Measurements from ENCODE around the gene USP34. TPM values are rescaled to one million over a fixed set of nuclear protein-coding genes. Genes with fewer than 3 reads are reported as not detected.
"Not testable (repeated sequence)": the region's sequence is repeated elsewhere in the genome, so short reads cannot be mapped to it uniquely, and the experiment has no call there.

USP34 gene
- total and polyA plus RNA-seq, 5 experiments from 2014 or later: 14.5 to 157 (median 19.1) TPM

DNA sequence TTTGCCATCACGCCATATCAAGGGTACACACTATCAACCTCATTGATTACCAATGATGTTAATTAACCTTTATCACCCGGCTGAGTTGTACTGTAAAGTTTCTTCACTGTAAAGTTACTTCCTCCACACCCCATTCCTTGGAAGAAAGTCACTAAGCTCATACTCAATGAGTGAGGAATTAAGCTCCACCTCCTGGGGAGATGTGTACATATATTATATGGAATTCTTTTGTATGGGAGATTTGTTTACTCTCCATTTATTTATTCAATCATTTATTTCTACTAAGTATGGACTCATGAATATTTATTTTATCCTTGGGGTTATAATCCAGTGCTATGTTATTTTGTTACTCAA is 252.1 kb downstream of the USP34 start:
- Mint-ChIP-seq H3K27ac (peak overlapping the region in 4 of 10 donors; percentile 6 to 34 (median 14)), H3K4me3 (no peak overlapping the region), H3K36me3 (peaks cover 0 to 77% (median 40%) of the 10 kb centered on the region in 3 donors), H3K4me1 (peaks cover 0 to 1% (median 0%) of the 10 kb centered on the region in 4 donors), H3K9me3 (no peaks in the 10 kb centered on the region), H3K27me3 (no peaks in the 10 kb centered on the region)
- POLR2A ChIA-PET: interaction anchor here (0.5 kb wide), 1 partner anchor 1238 kb away, joined by 3 read pairs; no protein-coding TSS in a partner anchor
- ATAC-seq (no peak), DNase-seq (no peak)

DNA sequence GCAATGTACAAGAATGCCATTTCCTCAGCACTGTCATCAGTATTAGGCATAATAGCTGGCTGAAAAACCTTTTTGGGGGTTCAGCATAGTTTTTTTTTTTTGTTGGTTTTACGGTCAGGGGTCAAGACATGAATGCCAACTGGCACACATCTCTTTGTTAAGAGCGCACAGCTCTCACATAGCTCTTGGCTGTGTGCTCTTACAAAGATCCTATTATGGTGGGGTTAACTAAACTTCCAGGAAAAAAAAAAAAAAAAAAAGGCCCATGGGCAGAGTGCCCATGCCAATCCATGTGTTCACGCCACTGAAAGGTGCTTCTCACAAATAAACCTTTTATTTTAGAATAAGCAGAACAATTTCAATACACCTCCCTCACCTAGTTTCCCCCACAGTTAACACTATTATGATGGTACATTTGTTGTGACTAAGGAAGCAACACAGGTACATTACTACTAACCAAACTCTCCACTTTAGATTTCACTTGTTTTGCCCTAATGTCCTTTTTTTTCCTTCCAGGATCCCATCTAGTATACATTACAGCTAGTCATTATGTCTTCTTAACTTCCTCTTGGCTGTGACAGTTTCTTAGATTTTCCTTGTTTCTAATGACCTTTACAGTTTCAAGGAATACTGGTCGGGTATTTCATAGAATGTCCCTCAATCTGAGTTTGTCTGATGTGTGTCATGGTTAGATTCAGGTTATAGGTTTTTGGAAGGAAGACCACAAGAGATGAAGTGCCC is 252.6 kb downstream of the USP34 start:
- POLR2A ChIA-PET: interaction anchor here (0.5 kb wide), 1 partner anchor 1239 kb away, joined by 3 read pairs; no protein-coding TSS in a partner anchor
- no peaks in the 10 kb centered on the region for H3K4me1 Mint-ChIP-seq
- peak overlapping the region in 4 of 10 donors; percentile 6 to 25 (median 14) for H3K27ac Mint-ChIP-seq
- no peak overlapping the region for H3K4me3 Mint-ChIP-seq
- DNase-seq (no peak), ATAC-seq (no peak)
- peaks cover 0 to 77% (median 38%) of the 10 kb centered on the region in 3 donors for H3K36me3 Mint-ChIP-seq
- H3K27me3 Mint-ChIP-seq: no peaks in the 10 kb centered on the region
- no peaks in the 10 kb centered on the region for H3K9me3 Mint-ChIP-seq

DNA sequence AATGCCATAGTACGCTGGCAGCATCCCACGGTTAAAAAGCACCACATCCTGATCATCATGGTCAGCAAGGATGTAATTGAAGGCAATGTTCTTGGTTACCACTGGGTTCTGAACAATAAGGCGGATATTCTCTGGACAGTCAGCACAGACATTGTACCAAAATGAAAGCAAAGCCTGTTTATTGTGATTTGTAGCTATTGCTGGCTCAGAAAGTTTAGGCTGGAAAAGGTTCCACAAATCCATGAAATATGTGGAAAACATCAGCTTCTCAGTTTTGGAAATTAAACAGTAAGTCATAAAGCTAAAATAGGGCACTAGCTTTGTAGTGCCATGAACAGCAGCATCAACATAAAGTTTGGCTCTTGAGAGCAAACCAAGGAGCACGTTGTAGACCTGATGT is 256.7 kb downstream of the USP34 start:
- POLR2A ChIA-PET: no interaction called here
- H3K9me3 Mint-ChIP-seq: no peaks in the 10 kb centered on the region
- no peak for ATAC-seq
- H3K27ac Mint-ChIP-seq: peak overlapping the region in 3 of 10 donors; percentile 14 to 63 (median 50)
- H3K36me3 Mint-ChIP-seq: peaks cover 0 to 77% (median 18%) of the 10 kb centered on the region in 3 donors
- no peaks in the 10 kb centered on the region for H3K27me3 Mint-ChIP-seq
- no peak for DNase-seq
- no peak overlapping the region for H3K4me3 Mint-ChIP-seq
- no peaks in the 10 kb centered on the region for H3K4me1 Mint-ChIP-seq

DNA sequence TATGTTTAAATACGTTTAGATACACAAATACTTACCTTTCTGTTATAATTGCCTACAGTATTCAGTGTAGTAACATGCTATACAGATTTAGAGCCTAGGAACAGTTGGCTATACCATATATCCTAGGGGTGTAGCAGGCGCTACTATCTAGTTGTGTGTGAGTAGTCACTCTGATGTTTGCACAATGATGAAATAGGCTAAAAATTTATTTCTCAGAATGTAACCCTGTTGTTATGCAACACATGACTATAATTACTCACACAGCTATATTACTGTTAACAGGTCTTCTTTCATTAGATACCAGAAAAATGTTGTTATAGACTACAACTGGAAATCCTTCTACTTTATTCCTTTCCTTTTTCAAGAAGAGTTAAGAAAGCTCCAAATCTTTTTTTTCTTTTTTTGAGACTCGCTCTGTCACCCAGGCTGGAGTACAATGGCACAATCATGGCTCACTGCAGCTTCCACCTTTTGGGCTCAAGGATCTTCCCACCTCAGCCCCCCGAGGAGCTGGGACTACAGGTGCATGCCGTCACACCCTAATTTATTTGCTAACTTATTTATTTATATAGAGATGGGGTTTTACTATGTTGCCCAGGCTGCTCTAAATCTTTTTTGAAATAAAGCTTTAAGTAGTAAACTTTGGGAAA is 260.4 kb downstream of the USP34 start:
- ATAC-seq (no peak), DNase-seq (no peak)
- Mint-ChIP-seq H3K4me3 (no peak overlapping the region), H3K27ac (peak overlapping the region in 1 of 10 donors; percentile 28), H3K9me3 (no peaks in the 10 kb centered on the region), H3K36me3 (peaks cover 0 to 82% (median 25%) of the 10 kb centered on the region in 3 donors), H3K4me1 (no peaks in the 10 kb centered on the region), H3K27me3 (no peaks in the 10 kb centered on the region)
- POLR2A ChIA-PET: interaction anchor here (0.6 kb wide), 1 partner anchor 239 kb away, joined by 3 read pairs; no protein-coding TSS in a partner anchor

GRCh38 chr2:61205132-61205531 is 265.8 kb downstream of the USP34 start:
- Mint-ChIP-seq H3K4me3 (no peak overlapping the region), H3K36me3 (peaks cover 3 to 79% (median 35%) of the 10 kb centered on the region in 3 donors), H3K27ac (peak overlapping the region in 1 of 10 donors; percentile 39), H3K9me3 (no peaks in the 10 kb centered on the region), H3K4me1 (no peaks in the 10 kb centered on the region), H3K27me3 (no peaks in the 10 kb centered on the region)
- POLR2A ChIA-PET: interaction anchor here (0.6 to 0.7 kb wide), 2 partner anchors 27 to 253 kb away, joined by 3 to 4 read pairs; no protein-coding TSS in a partner anchor
- DNase-seq: no peak
- no peak for ATAC-seq

- Mint-ChIP-seq H3K4me3 (no peak overlapping the region), H3K36me3 (peaks cover 0 to 44% (median 5%) of the 10 kb centered on the region in 3 donors), H3K4me1 (peaks cover 2 to 17% (median 14%) of the 10 kb centered on the region in 4 donors), H3K9me3 (no peaks in the 10 kb centered on the region), H3K27me3 (no peaks in the 10 kb centered on the region), H3K27ac (peak overlapping the region in 1 of 10 donors; percentile 35)
- DNase-seq (no peak), ATAC-seq (no peak)
- POLR2A ChIA-PET: interaction anchor here (1.0 kb wide), 1 partner anchor 51 kb away, joined by 3 read pairs; no protein-coding TSS in a partner anchor
Observed at GRCh38 chr2:61196671-61197070, 274.2 kb downstream of the USP34 start.

DNA sequence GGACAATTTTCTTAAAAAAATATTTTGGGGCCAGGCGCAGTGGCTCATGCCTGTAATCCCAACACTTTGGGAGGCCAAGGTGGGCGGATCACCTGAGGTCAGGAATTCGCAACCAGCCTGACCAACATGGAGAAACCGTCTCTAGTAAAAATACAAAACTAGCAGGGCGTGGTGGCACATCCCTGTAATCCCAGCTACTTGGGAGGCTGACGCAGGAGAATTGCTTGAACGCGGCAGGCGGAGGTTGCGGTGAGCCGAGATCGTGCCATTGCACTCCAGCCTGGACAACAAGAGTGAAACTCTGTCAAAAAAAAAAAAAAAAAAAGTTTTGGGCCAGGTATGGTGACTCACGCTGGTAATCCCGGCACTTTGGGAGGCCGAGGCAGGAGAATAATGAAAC is 276.2 kb downstream of the USP34 start:
- H3K9me3 Mint-ChIP-seq, H3K4me3 Mint-ChIP-seq, H3K27me3 Mint-ChIP-seq, POLR2A ChIA-PET, DNase-seq, ATAC-seq: not testable (repeated sequence)
- H3K4me1 Mint-ChIP-seq: peaks cover 4 to 17% (median 16%) of the 10 kb centered on the region in 4 donors
- H3K36me3 Mint-ChIP-seq: peaks cover 0 to 55% (median 2%) of the 10 kb centered on the region in 3 donors
- peak overlapping the region in 6 of 10 donors; percentile 36 to 72 (median 58) for H3K27ac Mint-ChIP-seq

DNA sequence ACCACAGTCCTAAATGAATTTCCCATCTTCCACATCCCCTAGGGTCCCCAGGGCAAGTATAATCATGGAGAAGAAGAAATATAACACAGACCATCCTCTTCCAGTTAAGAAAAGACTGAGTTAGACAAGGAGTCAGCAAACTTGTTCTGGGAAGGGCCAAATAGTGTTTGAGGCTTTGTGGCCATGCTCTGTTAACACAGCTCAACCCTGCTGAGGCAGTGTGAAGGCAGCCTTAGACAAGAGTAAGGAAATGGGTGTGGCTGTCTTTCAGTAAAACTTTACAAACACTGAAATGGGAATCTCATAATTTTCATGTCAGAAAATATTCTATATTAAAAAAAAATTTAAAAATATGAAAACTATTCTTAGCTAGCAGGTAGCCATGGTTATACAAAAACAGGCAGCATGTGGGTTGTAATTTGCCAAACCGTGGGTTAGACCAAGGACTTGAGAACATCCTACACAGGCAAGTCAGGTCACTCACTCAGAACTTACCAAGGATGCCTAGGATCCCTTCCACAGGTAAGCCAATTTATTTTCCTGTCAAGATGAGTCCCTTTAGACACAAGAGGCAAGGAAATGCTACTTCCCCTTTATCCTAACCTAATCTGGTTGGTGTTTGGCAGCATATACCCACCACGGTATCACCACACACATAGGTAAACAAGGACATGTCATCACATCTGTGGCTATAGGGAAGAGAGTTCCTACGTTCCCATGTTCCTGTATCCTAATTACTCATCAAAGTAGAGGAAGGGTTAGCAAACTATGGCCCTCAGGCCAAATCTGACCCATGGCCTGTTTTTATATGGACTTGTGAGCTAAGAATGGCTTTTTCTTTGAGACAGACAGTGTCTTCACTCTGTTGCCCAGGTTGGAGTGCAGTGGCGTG is 277.0 kb downstream of the USP34 start:
- POLR2A ChIA-PET: interaction anchor here (0.6 to 1.2 kb wide), 3 partner anchors 17 to 56 kb away, joined by 3 to 4 read pairs (median 3); no protein-coding TSS in a partner anchor
- H3K9me3 Mint-ChIP-seq: no peaks in the 10 kb centered on the region
- H3K27me3 Mint-ChIP-seq: no peaks in the 10 kb centered on the region
- no peak for DNase-seq
- H3K36me3 Mint-ChIP-seq: peaks cover 0 to 55% (median 0%) of the 10 kb centered on the region in 3 donors
- H3K4me1 Mint-ChIP-seq: peaks cover 4 to 17% (median 16%) of the 10 kb centered on the region in 4 donors
- ATAC-seq: no peak
- H3K4me3 Mint-ChIP-seq: no peak overlapping the region
- H3K27ac Mint-ChIP-seq: peak overlapping the region in 9 of 10 donors; percentile 55 to 77 (median 70)

DNA sequence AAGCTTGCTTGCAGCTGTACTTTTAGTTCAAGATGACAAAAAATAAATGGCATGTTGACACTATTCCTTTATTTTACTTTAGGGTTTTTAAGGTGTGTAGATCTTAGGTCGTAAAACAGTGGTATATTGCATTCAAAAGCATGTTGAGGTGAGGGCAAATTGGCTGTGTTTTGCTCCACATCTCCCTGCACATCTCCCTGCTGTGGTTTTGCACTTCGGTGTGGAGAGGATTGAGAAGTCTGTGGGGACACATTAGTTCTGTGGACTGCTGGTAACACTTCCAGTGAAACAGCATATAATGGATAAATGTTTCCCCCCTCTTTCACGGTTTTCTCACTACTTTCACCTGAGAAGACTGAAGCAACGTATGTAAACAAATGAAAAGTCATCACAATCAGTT is 283.8 kb downstream of the USP34 start:
- DNase-seq (no peak), ATAC-seq (no peak)
- Mint-ChIP-seq H3K36me3 (peaks cover 0 to 96% (median 23%) of the 10 kb centered on the region in 3 donors), H3K9me3 (no peaks in the 10 kb centered on the region), H3K4me1 (peaks cover 24 to 39% (median 28%) of the 10 kb centered on the region in 4 donors), H3K4me3 (no peak overlapping the region), H3K27ac (peak overlapping the region in 5 of 10 donors; percentile 2 to 50 (median 15)), H3K27me3 (no peaks in the 10 kb centered on the region)
- POLR2A ChIA-PET: no interaction called here

DNA sequence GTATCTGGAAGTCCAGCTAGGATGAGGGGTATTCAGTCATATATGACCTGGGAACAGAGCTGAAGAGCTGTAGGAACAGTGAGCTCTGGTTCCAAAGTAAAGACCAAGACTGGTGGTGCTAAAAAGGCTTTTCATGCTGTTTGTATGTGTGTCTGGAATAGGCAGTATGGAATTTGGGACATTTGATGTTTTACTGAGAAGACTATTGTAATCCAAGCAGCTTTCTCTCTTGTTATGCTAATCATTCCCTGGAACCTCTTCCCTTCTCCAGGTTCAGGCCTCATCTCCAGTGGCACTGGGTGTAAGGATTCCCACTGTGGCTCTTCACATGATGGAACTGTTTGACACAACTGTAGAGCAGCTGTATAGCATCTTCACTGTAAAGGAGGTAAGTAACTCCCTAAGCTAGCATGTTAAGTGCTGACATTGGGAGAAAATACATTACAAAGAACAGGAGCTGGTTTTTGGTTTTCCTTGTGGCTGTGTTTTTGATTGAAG is 285.6 kb downstream of the USP34 start:
- ATAC-seq (no peak), DNase-seq (no peak)
- no peaks in the 10 kb centered on the region for H3K27me3 Mint-ChIP-seq
- H3K4me3 Mint-ChIP-seq: no peak overlapping the region
- peaks cover 29 to 48% (median 46%) of the 10 kb centered on the region in 4 donors for H3K4me1 Mint-ChIP-seq
- peaks cover 0 to 98% (median 27%) of the 10 kb centered on the region in 3 donors for H3K36me3 Mint-ChIP-seq
- POLR2A ChIA-PET: no interaction called here
- H3K27ac Mint-ChIP-seq: peak overlapping the region in 9 of 10 donors; percentile 4 to 67 (median 38)
- H3K9me3 Mint-ChIP-seq: no peaks in the 10 kb centered on the region

- H3K36me3 Mint-ChIP-seq: peaks cover 0 to 96% (median 27%) of the 10 kb centered on the region in 3 donors
- H3K27me3 Mint-ChIP-seq: no peaks in the 10 kb centered on the region
- no peak for DNase-seq
- POLR2A ChIA-PET: no interaction called here
- H3K4me3 Mint-ChIP-seq: no peak overlapping the region
- no peak for ATAC-seq
- peak overlapping the region in 6 of 10 donors; percentile 19 to 80 (median 62) for H3K27ac Mint-ChIP-seq
- no peaks in the 10 kb centered on the region for H3K9me3 Mint-ChIP-seq
- peaks cover 37 to 58% (median 56%) of the 10 kb centered on the region in 4 donors for H3K4me1 Mint-ChIP-seq
Observed at GRCh38 chr2:61184263-61184662, 286.6 kb downstream of the USP34 start.

DNA sequence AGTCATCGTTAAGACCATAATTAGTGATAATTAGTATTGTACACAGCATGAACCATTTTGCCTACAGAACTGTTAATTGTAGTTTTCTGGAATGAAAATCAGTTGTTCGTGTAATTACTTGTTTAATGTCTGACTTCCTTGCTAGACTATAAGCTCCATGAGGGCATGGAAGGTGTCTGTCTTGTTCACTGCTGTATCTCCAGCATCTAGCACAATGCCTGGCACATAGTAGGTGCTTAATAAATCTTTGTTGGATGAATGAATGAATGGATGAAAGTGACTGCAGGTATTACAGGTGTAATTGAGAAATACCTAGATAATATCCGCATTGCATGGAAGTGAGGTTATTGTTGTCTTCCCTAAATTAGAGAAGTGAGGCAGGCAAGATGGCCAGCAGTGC is 287.1 kb downstream of the USP34 start:
- Mint-ChIP-seq H3K9me3 (no peaks in the 10 kb centered on the region), H3K4me3 (peak overlapping the region in 1 of 10 donors; percentile 32), H3K27me3 (no peaks in the 10 kb centered on the region), H3K27ac (peak overlapping the region in 8 of 10 donors; percentile 19 to 80 (median 46)), H3K4me1 (peaks cover 39 to 62% (median 61%) of the 10 kb centered on the region in 4 donors), H3K36me3 (peaks cover 0 to 91% (median 27%) of the 10 kb centered on the region in 3 donors)
- POLR2A ChIA-PET: no interaction called here
- ATAC-seq: no peak
- DNase-seq: no peak

Data from naive thymus-derived CD8-positive, alpha-beta T cell (primary cell).